Measurements from ENCODE around the gene CCDC120. TPM values are rescaled to one million over a fixed set of nuclear protein-coding genes. Genes with fewer than 3 reads are reported as not detected.

The CCDC120 gene
- 1.2 TPM for polyA plus RNA-seq

- H3K9me3 Mint-ChIP-seq: no peaks in the 10 kb centered on the region
- H3K4me1 Mint-ChIP-seq: peaks cover 0 to 11% (median 3%) of the 10 kb centered on the region in 3 donors
- H3K27me3 Mint-ChIP-seq: no peaks in the 10 kb centered on the region
- no peak within 1 kb of the TSS for H3K4me3 Mint-ChIP-seq
- H3K27ac Mint-ChIP-seq: peak within 1 kb of the TSS in 1 of 3 donors; percentile 35
- peaks cover 6% of the 10 kb centered on the region for H3K36me3 Mint-ChIP-seq
These were observed at the start of gene CCDC120 for GRCh38 chrX:49058794-49059193. Gene CCDC120, plus strand, starts transcription at chrX:49058999. Its CDS starts 3,043 bp downstream, at chrX:49062042.

GRCh38 chrX:49019050-49019449, 39.7 kb upstream of the CCDC120 start:
- Mint-ChIP-seq H3K9me3 (no peaks in the 10 kb centered on the region), H3K36me3 (peaks cover 2% of the 10 kb centered on the region), H3K4me1 (no peaks in the 10 kb centered on the region), H3K27me3 (no peaks in the 10 kb centered on the region), H3K4me3 (no peak overlapping the region), H3K27ac (no peak overlapping the region)

GRCh38 chrX:49019599-49020249, 39.1 kb upstream of the CCDC120 start:
- H3K9me3 Mint-ChIP-seq: no peaks in the 10 kb centered on the region
- H3K36me3 Mint-ChIP-seq: peaks cover 3% of the 10 kb centered on the region
- no peak overlapping the region for H3K27ac Mint-ChIP-seq
- no peak overlapping the region for H3K4me3 Mint-ChIP-seq
- no peaks in the 10 kb centered on the region for H3K4me1 Mint-ChIP-seq
- no peaks in the 10 kb centered on the region for H3K27me3 Mint-ChIP-seq

- peaks cover 2% of the 10 kb centered on the region for H3K27me3 Mint-ChIP-seq
- peaks cover 3% of the 10 kb centered on the region for H3K36me3 Mint-ChIP-seq
- H3K4me1 Mint-ChIP-seq: no peaks in the 10 kb centered on the region
- H3K27ac Mint-ChIP-seq: no peak overlapping the region
- no peaks in the 10 kb centered on the region for H3K9me3 Mint-ChIP-seq
- H3K4me3 Mint-ChIP-seq: no peak overlapping the region
These were observed 28.9 kb upstream of the CCDC120 start for GRCh38 chrX:49029876-49030275.

GRCh38 chrX:49030283-49030682, 28.5 kb upstream of the CCDC120 start:
- Mint-ChIP-seq H3K4me1 (no peaks in the 10 kb centered on the region), H3K27ac (no peak overlapping the region), H3K27me3 (peaks cover 2% of the 10 kb centered on the region), H3K36me3 (peaks cover 3% of the 10 kb centered on the region), H3K4me3 (no peak overlapping the region), H3K9me3 (no peaks in the 10 kb centered on the region)

GRCh38 chrX:49037883-49038475, 20.8 kb upstream of the CCDC120 start:
- peaks cover 2% of the 10 kb centered on the region for H3K27me3 Mint-ChIP-seq
- H3K27ac Mint-ChIP-seq: peak overlapping the region in 1 of 3 donors; percentile 81
- H3K4me3 Mint-ChIP-seq: peak overlapping the region in 2 of 4 donors; percentile 73 to 79
- peaks cover 7 to 11% (median 8%) of the 10 kb centered on the region in 3 donors for H3K4me1 Mint-ChIP-seq
- H3K9me3 Mint-ChIP-seq: no peaks in the 10 kb centered on the region
- peaks cover 3% of the 10 kb centered on the region for H3K36me3 Mint-ChIP-seq

GRCh38 chrX:49039598-49040375, 19.0 kb upstream of the CCDC120 start:
- H3K9me3 Mint-ChIP-seq: peaks cover 0 to 3% (median 0%) of the 10 kb centered on the region in 3 donors
- H3K4me3 Mint-ChIP-seq: peak overlapping the region in 2 of 4 donors; percentile 17 to 65
- peaks cover 8 to 16% (median 14%) of the 10 kb centered on the region in 3 donors for H3K4me1 Mint-ChIP-seq
- peak overlapping the region in 2 of 3 donors; percentile 27 to 47 for H3K27ac Mint-ChIP-seq
- peaks cover under 1% of the 10 kb centered on the region for H3K27me3 Mint-ChIP-seq
- H3K36me3 Mint-ChIP-seq: no peaks in the 10 kb centered on the region

GRCh38 chrX:49040376-49040955, 18.3 kb upstream of the CCDC120 start:
- peaks cover 8 to 16% (median 14%) of the 10 kb centered on the region in 3 donors for H3K4me1 Mint-ChIP-seq
- peak overlapping the region in 1 of 3 donors; percentile 47 for H3K27ac Mint-ChIP-seq
- H3K27me3 Mint-ChIP-seq: no peaks in the 10 kb centered on the region
- H3K36me3 Mint-ChIP-seq: no peaks in the 10 kb centered on the region
- H3K9me3 Mint-ChIP-seq: peaks cover 0 to 3% (median 0%) of the 10 kb centered on the region in 3 donors
- H3K4me3 Mint-ChIP-seq: peak overlapping the region in 2 of 4 donors; percentile 23 to 65

GRCh38 chrX:49041744-49042580, 16.8 kb upstream of the CCDC120 start:
- Mint-ChIP-seq H3K4me1 (peaks cover 8 to 16% (median 14%) of the 10 kb centered on the region in 3 donors), H3K9me3 (peaks cover 0 to 3% (median 0%) of the 10 kb centered on the region in 3 donors), H3K36me3 (no peaks in the 10 kb centered on the region), H3K27me3 (no peaks in the 10 kb centered on the region), H3K27ac (peak overlapping the region; percentile 93 to 95 (median 94)), H3K4me3 (peak overlapping the region; percentile 77 to 96 (median 88))

GRCh38 chrX:49042581-49043219, 16.1 kb upstream of the CCDC120 start:
- H3K36me3 Mint-ChIP-seq: no peaks in the 10 kb centered on the region
- H3K27me3 Mint-ChIP-seq: no peaks in the 10 kb centered on the region
- peaks cover 8 to 16% (median 14%) of the 10 kb centered on the region in 3 donors for H3K4me1 Mint-ChIP-seq
- H3K27ac Mint-ChIP-seq: peak overlapping the region; percentile 93 to 95 (median 94)
- peak overlapping the region; percentile 77 to 96 (median 88) for H3K4me3 Mint-ChIP-seq
- peaks cover 0 to 3% (median 0%) of the 10 kb centered on the region in 3 donors for H3K9me3 Mint-ChIP-seq

- Mint-ChIP-seq H3K36me3 (no peaks in the 10 kb centered on the region), H3K27ac (peak within 1 kb of the TSS; percentile 93 to 95 (median 95)), H3K9me3 (peaks cover 0 to 3% (median 0%) of the 10 kb centered on the region in 3 donors), H3K4me1 (peaks cover 8 to 16% (median 14%) of the 10 kb centered on the region in 3 donors), H3K4me3 (peak within 1 kb of the TSS; percentile 77 to 96 (median 88)), H3K27me3 (no peaks in the 10 kb centered on the region)
These were observed 15.4 kb upstream of the CCDC120 start, which contains the start of gene TFE3 for GRCh38 chrX:49043220-49043986. Gene TFE3, minus strand, starts transcription at chrX:49043357. Its CDS starts 131 bp downstream, at chrX:49043226.

GRCh38 chrX:49043987-49044281, 14.9 kb upstream of the CCDC120 start:
- H3K9me3 Mint-ChIP-seq: peaks cover 0 to 3% (median 0%) of the 10 kb centered on the region in 3 donors
- no peaks in the 10 kb centered on the region for H3K36me3 Mint-ChIP-seq
- H3K4me3 Mint-ChIP-seq: peak overlapping the region; percentile 77 to 96 (median 88)
- H3K4me1 Mint-ChIP-seq: peaks cover 8 to 16% (median 14%) of the 10 kb centered on the region in 3 donors
- H3K27ac Mint-ChIP-seq: peak overlapping the region; percentile 93 to 95 (median 95)
- no peaks in the 10 kb centered on the region for H3K27me3 Mint-ChIP-seq
